Measurements from ENCODE around the gene HTT. TPM values are rescaled to one million over a fixed set of nuclear protein-coding genes. Genes with fewer than 3 reads are reported as not detected.
A peak's percentile ranks its signal among the peaks of the same experiment; 100 is the strongest.

The HTT gene
- total RNA-seq, 4 donors from 2014 or later, result 37.5 to 119 (median 48.7) TPM

- peaks cover 0 to 41% (median 14%) of the 10 kb centered on the region in 3 donors for H3K4me1 ChIP-seq
- H3K9me3 ChIP-seq, result no peaks in the 10 kb centered on the region
- H3K27ac ChIP-seq, result peak overlapping the region in 3 of 4 donors; percentile 20 to 81 (median 57)
- no peaks in the 10 kb centered on the region for H3K27me3 ChIP-seq
- no peak overlapping the region for H3K4me3 ChIP-seq
- no peak for DNase-seq
- 88 to 91% methylated on average over 13 to 14 of the region's 17 CpGs for WGBS, 2 donors
- TF ChIP-seq CTCF (IDR thresholded peaks at IDR 0.05) (no peak), POLR2A (IDR thresholded peaks at IDR 0.05) (no peak)
- peaks cover 0 to 96% (median 2%) of the 10 kb centered on the region in 3 donors for H3K36me3 ChIP-seq
- intact Hi-C loops (cut with DNase I), result no loop called here
Measured at GRCh38 chr4:3199653-3200422, 125.4 kb downstream of the HTT start.

DNA sequence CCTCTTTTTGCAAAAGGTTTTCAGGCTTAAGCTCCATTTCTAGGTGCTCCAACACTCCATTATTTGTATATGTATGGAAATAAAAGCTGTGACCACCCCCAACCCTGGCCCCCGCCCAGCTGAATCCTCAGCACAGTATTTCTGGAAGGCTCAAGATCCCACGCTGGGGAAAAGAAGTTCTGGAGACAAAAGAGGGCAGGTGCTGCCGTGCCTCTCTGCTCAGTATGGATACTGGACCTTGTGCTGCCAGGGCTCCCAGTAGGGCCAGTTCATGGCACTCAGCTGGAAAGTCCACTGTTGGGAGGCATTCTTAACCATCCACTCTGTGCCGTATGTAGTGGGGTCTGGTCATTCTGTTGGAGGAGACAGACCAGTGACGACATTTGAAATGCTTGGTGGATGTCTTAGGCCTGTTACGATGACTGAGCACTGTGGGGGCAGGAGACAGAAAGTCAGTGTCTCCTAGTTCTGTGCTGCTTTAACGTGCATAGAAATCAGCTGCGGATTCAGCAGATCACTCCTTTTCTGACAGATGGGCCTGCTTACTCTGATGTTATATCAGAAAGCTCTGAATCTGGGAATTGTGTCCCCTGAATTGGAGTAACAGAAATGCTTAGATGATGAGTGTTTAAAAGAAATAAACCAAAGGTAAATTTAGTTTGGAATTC lies 126.1 kb downstream of the HTT start:
- no peak for DNase-seq
- peaks cover 0 to 43% (median 15%) of the 10 kb centered on the region in 3 donors for H3K4me1 ChIP-seq
- TF ChIP-seq POLR2A (IDR thresholded peaks at IDR 0.05), result no peak
- TF ChIP-seq CTCF (IDR thresholded peaks at IDR 0.05), result no peak
- H3K4me3 ChIP-seq, result no peak overlapping the region
- no peaks in the 10 kb centered on the region for H3K27me3 ChIP-seq
- peak overlapping the region; percentile 11 to 81 (median 36) for H3K27ac ChIP-seq
- no peaks in the 10 kb centered on the region for H3K9me3 ChIP-seq
- peaks cover 0 to 89% (median 2%) of the 10 kb centered on the region in 3 donors for H3K36me3 ChIP-seq
- 83 to 92% methylated on average over 8 of the region's 8 CpGs for WGBS, 2 donors
- intact Hi-C loops (cut with DNase I), result no loop called here

DNA sequence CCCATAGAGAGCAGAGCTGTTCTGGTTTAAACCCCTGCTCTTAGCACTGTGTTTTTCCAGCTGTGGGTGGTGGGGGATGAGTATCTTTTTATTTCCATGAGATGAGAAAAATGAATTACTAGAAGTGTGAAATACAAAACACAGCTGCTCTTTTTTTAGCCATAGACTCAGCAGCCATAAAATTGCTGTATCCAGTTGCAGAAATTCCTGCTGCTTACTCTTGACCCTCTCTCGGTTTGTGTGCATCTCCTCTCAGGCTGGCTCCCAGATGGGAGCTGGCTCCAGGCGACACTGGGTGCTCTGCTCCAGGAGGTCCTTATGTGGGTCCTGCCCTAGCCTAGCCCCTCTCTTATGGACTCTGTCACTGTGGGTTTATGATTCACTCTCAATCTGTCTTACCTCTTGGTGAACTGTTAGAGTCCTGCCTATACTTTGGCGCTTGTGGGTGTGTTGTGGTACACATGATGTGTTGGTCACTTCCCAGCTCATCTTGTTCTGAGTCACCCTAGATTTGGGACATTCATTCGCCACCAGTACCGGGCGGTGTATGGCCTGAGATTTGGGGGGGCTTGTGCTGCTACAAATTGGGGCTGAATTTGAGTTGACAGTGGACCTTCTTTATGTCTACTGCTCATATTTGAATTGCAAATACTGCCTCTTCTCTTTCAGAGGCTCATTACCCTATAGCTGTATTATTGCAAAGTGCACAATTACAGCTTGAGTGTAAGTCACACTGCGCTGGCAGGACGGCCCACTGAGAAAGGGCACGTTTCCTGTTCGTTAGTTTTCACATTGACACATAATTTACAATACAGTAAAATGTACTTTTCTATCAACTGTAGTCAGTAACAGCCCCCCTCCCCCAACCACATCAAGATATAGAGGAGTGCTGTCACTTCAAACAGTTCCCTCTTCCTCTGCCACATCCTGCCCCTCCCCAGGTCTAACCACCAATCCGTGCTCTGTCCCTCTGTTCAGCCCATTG lies 127.5 kb downstream of the HTT start:
- Histone ChIP-seq H3K4me1 (peaks cover 0 to 43% (median 15%) of the 10 kb centered on the region in 3 donors), H3K4me3 (no peak overlapping the region), H3K27me3 (no peaks in the 10 kb centered on the region), H3K36me3 (peaks cover 0 to 88% (median 2%) of the 10 kb centered on the region in 3 donors), H3K27ac (peak overlapping the region; percentile 41 to 79 (median 74)), H3K9me3 (no peaks in the 10 kb centered on the region)
- intact Hi-C loops (cut with DNase I), result no loop called here
- DNase-seq, result no peak
- WGBS, 2 donors, result 62 to 68% methylated on average over 9 to 11 of the region's 11 CpGs
- TF ChIP-seq CTCF (IDR thresholded peaks at IDR 0.05) (no peak), POLR2A (IDR thresholded peaks at IDR 0.05) (no peak)

- H3K4me3 ChIP-seq, result no peak overlapping the region
- TF ChIP-seq CTCF (IDR thresholded peaks at IDR 0.05), result no peak
- no peak for TF ChIP-seq POLR2A (IDR thresholded peaks at IDR 0.05)
- no peaks in the 10 kb centered on the region for H3K27me3 ChIP-seq
- peaks cover 0 to 50% (median 18%) of the 10 kb centered on the region in 3 donors for H3K4me1 ChIP-seq
- WGBS, 2 donors, result 60 to 73% methylated on average over 18 to 22 of the region's 22 CpGs
- intact Hi-C loops (cut with DNase I), result no loop called here
- H3K9me3 ChIP-seq, result no peaks in the 10 kb centered on the region
- peaks cover 0 to 88% (median 2%) of the 10 kb centered on the region in 3 donors for H3K36me3 ChIP-seq
- H3K27ac ChIP-seq, result peak overlapping the region; percentile 41 to 79 (median 74)
- no peak for DNase-seq
Measured at GRCh38 chr4:3202836-3203820, 128.6 kb downstream of the HTT start.

Data from esophagus squamous epithelium (tissue), 5 donors.